ENCODE data around the gene NYNRIN.

GRCh38 chr14:24399447-24399822, 632 bp downstream of the NYNRIN start:
- TF ChIP-seq SMC3 (IDR thresholded peaks at IDR 0.05; ENCODE audit: low read depth, low read length) = no peak
- TF ChIP-seq CTCF (conservative IDR thresholded peaks at IDR 0.05; ENCODE audit: low read depth, low read length) = no peak
- no peak for TF ChIP-seq POLR2A (IDR thresholded peaks at IDR 0.05; ENCODE audit: low read depth, low read length)
- TF ChIP-seq CEBPB (IDR thresholded peaks at IDR 0.05; ENCODE audit: low read depth, low read length) = no peak
- TF ChIP-seq FOS (IDR thresholded peaks at IDR 0.05; ENCODE audit: low read depth, low read length) = no peak
- TF ChIP-seq RAD21 (IDR thresholded peaks at IDR 0.05; ENCODE audit: low read length) = no peak
- no peak for TF ChIP-seq MAFK (IDR thresholded peaks at IDR 0.05; ENCODE audit: low read depth, low read length)
- no peak for TF ChIP-seq BHLHE40 (IDR thresholded peaks at IDR 0.05; ENCODE audit: low read depth, low read length)
- TF ChIP-seq ELK1 (IDR thresholded peaks at IDR 0.05; ENCODE audit: borderline replicate concordance, low read depth, low read length) = no peak
- TF ChIP-seq CHD1 (IDR thresholded peaks at IDR 0.05; ENCODE audit: low read depth, low read length) = no peak
- no peak for TF ChIP-seq RCOR1 (IDR thresholded peaks at IDR 0.05; ENCODE audit: insufficient replicate concordance, low read length)
- TF ChIP-seq MAZ (IDR thresholded peaks at IDR 0.05; ENCODE audit: borderline replicate concordance, low read depth, low read length) = no peak

Measured in IMR-90 (cell line).